ENCODE measurements around the gene GYPA. TPM values are rescaled to one million over a fixed set of nuclear protein-coding genes. Genes with fewer than 3 reads are reported as not detected.
A peak's percentile ranks its signal among the peaks of the same experiment; 100 is the strongest.
"Not testable (repeated sequence)": the region's sequence is repeated elsewhere in the genome, so short reads cannot be mapped to it uniquely, and the experiment has no call there.

GYPA gene
- total RNA-seq, 3 donors from 2014 or later (not counting 1 experiment from before 2014, with no cell fraction given), result not detected

GRCh38 chr4:144154044-144154443 is 13.5 kb upstream of the GYPA start:
- Mint-ChIP-seq H3K27ac (no peak overlapping the region), H3K4me1 (no peaks in the 10 kb centered on the region), H3K27me3 (ENCODE audit: low read depth in 2 of 2) (peaks cover 0 to 3% of the 10 kb centered on the region in 2 donors), H3K9me3 (peaks cover 2% of the 10 kb centered on the region in 2 donors), H3K36me3 (no peaks in the 10 kb centered on the region), H3K4me3 (no peak overlapping the region)
- DNase-seq (no peak), ATAC-seq (no peak)
- Histone ChIP-seq H3K4me1 (ENCODE audit: control insufficient read depth, insufficient read depth, low read length) (no peaks in the 10 kb centered on the region), H3K27ac (ENCODE audit: low read length) (no peak overlapping the region), H3K9me3 (ENCODE audit: control insufficient read depth, insufficient read depth, low read length) (no peaks in the 10 kb centered on the region), H3K36me3 (ENCODE audit: control insufficient read depth, insufficient read depth, low read length) (no peaks in the 10 kb centered on the region), H3K27me3 (ENCODE audit: control insufficient read depth, insufficient read depth, low read length) (no peaks in the 10 kb centered on the region), H3K4me3 (ENCODE audit: low read length) (no peak overlapping the region)
- WGBS (ENCODE audit: insufficient coverage), result no CpG with 5 or more reads among the region's 2 CpGs
- intact Hi-C loops (cut with micrococcal nuclease), result no loop called here
- no peak for TF ChIP-seq CTCF (IDR thresholded peaks at IDR 0.05)

GRCh38 chr4:144142690-144143326 is 2.3 kb upstream of the GYPA start:
- H3K27me3 ChIP-seq (ENCODE audit: control insufficient read depth, insufficient read depth, low read length); H3K9me3 Mint-ChIP-seq; H3K4me1 ChIP-seq (ENCODE audit: control insufficient read depth, insufficient read depth, low read length); intact Hi-C loops (cut with micrococcal nuclease); H3K9me3 ChIP-seq (ENCODE audit: control insufficient read depth, insufficient read depth, low read length); H3K4me1 Mint-ChIP-seq; H3K4me3 Mint-ChIP-seq; H3K4me3 ChIP-seq (ENCODE audit: low read length); H3K27me3 Mint-ChIP-seq (ENCODE audit: low read depth in 2 of 2); H3K36me3 Mint-ChIP-seq; H3K27ac ChIP-seq (ENCODE audit: low read length); H3K36me3 ChIP-seq (ENCODE audit: control insufficient read depth, insufficient read depth, low read length); H3K27ac Mint-ChIP-seq: not testable (repeated sequence)
- DNase-seq (peak in 1 of 2 donors; percentile 54), ATAC-seq (peak; percentile 47 to 73 (median 67))
- TF ChIP-seq CTCF (IDR thresholded peaks at IDR 0.05), result peak; percentile 57
- WGBS (ENCODE audit: insufficient coverage), result 44% methylated on average over 3 of the region's 4 CpGs

- no peaks in the 10 kb centered on the region for H3K9me3 ChIP-seq (ENCODE audit: control insufficient read depth, insufficient read depth, low read length)
- H3K27me3 ChIP-seq (ENCODE audit: control insufficient read depth, insufficient read depth, low read length), result no peaks in the 10 kb centered on the region
- intact Hi-C loops (cut with micrococcal nuclease), result no loop called here
- H3K9me3 Mint-ChIP-seq, result no peaks in the 10 kb centered on the region
- ATAC-seq, result no peak
- no peak overlapping the region for H3K27ac Mint-ChIP-seq
- H3K4me1 ChIP-seq (ENCODE audit: control insufficient read depth, insufficient read depth, low read length), result no peaks in the 10 kb centered on the region
- TF ChIP-seq CTCF (IDR thresholded peaks at IDR 0.05), result no peak
- H3K4me3 Mint-ChIP-seq, result no peak overlapping the region
- peaks cover 5 to 6% of the 10 kb centered on the region in 2 donors for H3K27me3 Mint-ChIP-seq (ENCODE audit: low read depth in 2 of 2)
- no peaks in the 10 kb centered on the region for H3K4me1 Mint-ChIP-seq
- H3K36me3 Mint-ChIP-seq, result no peaks in the 10 kb centered on the region
- no peak for DNase-seq
- H3K27ac ChIP-seq (ENCODE audit: low read length), result no peak overlapping the region
- H3K36me3 ChIP-seq (ENCODE audit: control insufficient read depth, insufficient read depth, low read length), result no peaks in the 10 kb centered on the region
- no peak overlapping the region for H3K4me3 ChIP-seq (ENCODE audit: low read length)
- 80% methylated on average over 2 of the region's 2 CpGs for WGBS (ENCODE audit: insufficient coverage)
Observed at GRCh38 chr4:144141493-144141892, 975 bp upstream of the GYPA start.

- H3K9me3 Mint-ChIP-seq; H3K27me3 ChIP-seq (ENCODE audit: control insufficient read depth, insufficient read depth, low read length); intact Hi-C loops (cut with micrococcal nuclease); H3K36me3 Mint-ChIP-seq; ATAC-seq; H3K27me3 Mint-ChIP-seq (ENCODE audit: low read depth in 2 of 2); DNase-seq; H3K4me3 Mint-ChIP-seq; H3K4me3 ChIP-seq (ENCODE audit: low read length); H3K4me1 ChIP-seq (ENCODE audit: control insufficient read depth, insufficient read depth, low read length); H3K9me3 ChIP-seq (ENCODE audit: control insufficient read depth, insufficient read depth, low read length); H3K27ac Mint-ChIP-seq; H3K4me1 Mint-ChIP-seq; H3K36me3 ChIP-seq (ENCODE audit: control insufficient read depth, insufficient read depth, low read length); H3K27ac ChIP-seq (ENCODE audit: low read length): not testable (repeated sequence)
- WGBS (ENCODE audit: insufficient coverage), result 92% methylated on average over 3 of the region's 4 CpGs
Observed at GRCh38 chr4:144139991-144140390, 527 bp downstream of the GYPA start.

GRCh38 chr4:144139547-144139946 is 971 bp downstream of the GYPA start:
- H3K27me3 ChIP-seq (ENCODE audit: control insufficient read depth, insufficient read depth, low read length); intact Hi-C loops (cut with micrococcal nuclease); H3K4me3 ChIP-seq (ENCODE audit: low read length); H3K36me3 ChIP-seq (ENCODE audit: control insufficient read depth, insufficient read depth, low read length); H3K4me3 Mint-ChIP-seq; H3K27ac Mint-ChIP-seq; ATAC-seq; H3K27me3 Mint-ChIP-seq (ENCODE audit: low read depth in 2 of 2); H3K4me1 ChIP-seq (ENCODE audit: control insufficient read depth, insufficient read depth, low read length); H3K4me1 Mint-ChIP-seq; H3K27ac ChIP-seq (ENCODE audit: low read length); H3K9me3 ChIP-seq (ENCODE audit: control insufficient read depth, insufficient read depth, low read length); H3K9me3 Mint-ChIP-seq; DNase-seq; H3K36me3 Mint-ChIP-seq: not testable (repeated sequence)
- WGBS (ENCODE audit: insufficient coverage), result 100% methylated on average over 2 of the region's 2 CpGs

GRCh38 chr4:144138239-144138638 is 2.3 kb downstream of the GYPA start:
- H3K9me3 ChIP-seq (ENCODE audit: control insufficient read depth, insufficient read depth, low read length); H3K4me3 Mint-ChIP-seq; ATAC-seq; DNase-seq; H3K27me3 Mint-ChIP-seq (ENCODE audit: low read depth in 2 of 2); intact Hi-C loops (cut with micrococcal nuclease); H3K9me3 Mint-ChIP-seq; H3K27ac ChIP-seq (ENCODE audit: low read length); H3K4me1 ChIP-seq (ENCODE audit: control insufficient read depth, insufficient read depth, low read length); H3K27ac Mint-ChIP-seq; H3K27me3 ChIP-seq (ENCODE audit: control insufficient read depth, insufficient read depth, low read length); H3K4me1 Mint-ChIP-seq; H3K4me3 ChIP-seq (ENCODE audit: low read length); H3K36me3 ChIP-seq (ENCODE audit: control insufficient read depth, insufficient read depth, low read length); H3K36me3 Mint-ChIP-seq: not testable (repeated sequence)
- WGBS (ENCODE audit: insufficient coverage), result 97% methylated on average over 3 of the region's 4 CpGs
